ENCODE data around the gene PMM2.
"Not testable (repeated sequence)": the region's sequence is repeated elsewhere in the genome, so short reads cannot be mapped to it uniquely, and the experiment has no call there.

The PMM2 gene

DNA sequence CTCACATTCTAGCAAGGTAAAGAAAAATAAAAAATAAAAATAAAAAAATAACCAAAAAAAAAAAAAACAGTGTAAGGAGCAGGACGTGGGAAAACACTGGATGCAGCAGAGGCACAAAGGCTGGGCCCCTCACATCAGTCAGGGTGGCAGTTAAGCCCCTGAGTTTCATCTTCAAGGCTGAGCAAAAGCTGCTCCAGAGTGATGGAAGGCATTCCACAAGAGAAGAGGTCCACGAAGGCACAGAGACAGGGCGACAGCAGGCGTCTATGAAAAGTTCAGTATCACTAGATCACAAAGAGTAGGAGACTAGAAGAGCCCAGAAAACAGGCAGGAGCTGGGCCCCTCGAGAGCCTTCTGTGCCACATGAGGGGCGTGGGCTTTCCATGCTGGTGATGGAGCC is 12.2 kb upstream of the PMM2 start:
- DNase-seq: no peak

DNA sequence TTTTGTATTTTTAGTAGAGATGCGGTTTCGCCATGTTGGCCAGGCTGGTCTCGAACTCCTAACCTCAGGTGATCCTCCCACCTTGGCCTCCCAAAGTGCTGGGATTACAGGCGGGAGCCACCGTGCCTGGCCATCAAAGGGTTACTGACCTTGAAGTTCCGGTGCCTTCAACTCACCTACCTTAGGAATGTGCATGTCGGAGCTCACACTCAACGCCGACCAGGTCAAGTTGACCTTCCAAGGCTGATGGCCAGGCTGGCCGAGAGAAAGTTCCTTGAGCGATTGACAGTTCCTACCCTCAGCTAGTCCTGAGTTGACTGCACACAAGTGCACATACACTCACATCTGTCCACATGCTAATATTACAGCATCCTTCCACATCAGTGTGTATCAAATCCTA is 11.3 kb upstream of the PMM2 start:
- DNase-seq: not testable (repeated sequence)

DNA sequence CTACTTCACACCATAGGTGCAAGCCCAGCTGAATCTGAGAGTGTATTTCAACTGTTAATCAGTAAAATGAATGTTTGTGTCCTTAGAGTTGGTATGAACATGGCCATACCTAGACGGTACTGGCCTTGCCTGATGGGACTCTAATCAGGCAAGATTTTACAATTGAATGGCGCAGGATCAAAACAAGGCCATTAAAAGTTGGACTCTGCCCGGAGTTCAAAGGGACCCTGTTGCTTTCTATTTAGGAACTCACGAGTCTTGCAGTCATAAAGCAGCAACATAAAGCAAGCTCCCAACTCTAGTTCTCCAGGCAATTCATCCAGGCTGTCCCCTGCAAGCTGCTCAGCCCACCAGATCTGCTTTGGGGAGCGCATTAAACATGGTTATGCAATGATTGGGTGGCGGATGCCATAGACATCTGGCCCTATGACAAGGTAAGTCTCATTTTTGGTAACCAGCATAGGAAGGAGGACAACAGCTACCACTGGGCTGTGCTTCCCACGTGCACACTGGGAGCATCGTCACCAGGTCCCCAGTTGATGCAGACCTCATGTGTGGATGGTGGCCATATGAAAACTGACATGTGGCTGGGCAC is 9.0 kb upstream of the PMM2 start:
- DNase-seq: no peak

DNA sequence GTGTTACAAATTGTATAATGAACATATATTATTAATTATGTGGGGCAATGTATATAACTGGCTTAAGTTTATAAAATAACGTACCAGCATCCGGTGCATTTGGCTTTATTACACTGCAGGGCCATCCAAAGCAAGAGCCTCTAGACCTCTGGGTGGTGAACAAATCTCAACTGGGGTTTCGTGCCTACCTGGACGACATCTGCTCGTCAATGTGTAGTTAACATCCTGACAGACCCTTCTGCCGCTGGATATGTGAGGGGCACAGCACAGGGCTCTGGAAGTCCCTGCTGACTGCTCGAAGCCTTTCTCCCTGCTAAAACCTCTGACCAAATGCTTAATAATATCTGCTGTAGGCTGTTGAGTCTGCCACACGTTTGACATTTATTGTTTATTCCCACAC is 2.5 kb upstream of the PMM2 start:
- DNase-seq: no peak

DNA sequence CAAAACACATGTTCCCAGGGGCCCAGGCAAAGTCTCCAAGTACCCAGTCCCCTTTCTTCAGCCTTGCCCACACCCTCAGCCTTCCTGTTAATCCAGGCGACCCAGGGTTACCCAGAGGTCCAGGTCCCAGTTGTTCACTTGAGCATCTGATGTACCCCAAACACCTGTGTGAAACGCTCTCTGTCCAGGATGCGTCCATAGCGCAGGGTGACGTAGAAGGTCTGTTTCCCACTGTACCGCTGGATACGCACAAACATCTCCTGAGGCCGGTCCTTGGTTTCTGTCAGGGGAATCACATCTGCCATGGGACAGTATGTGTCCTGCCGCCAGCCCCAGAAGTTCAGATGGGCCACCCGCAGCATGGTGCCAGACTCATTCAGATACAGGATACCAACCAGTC is 1.8 kb upstream of the PMM2 start:
- no peak for DNase-seq

DNA sequence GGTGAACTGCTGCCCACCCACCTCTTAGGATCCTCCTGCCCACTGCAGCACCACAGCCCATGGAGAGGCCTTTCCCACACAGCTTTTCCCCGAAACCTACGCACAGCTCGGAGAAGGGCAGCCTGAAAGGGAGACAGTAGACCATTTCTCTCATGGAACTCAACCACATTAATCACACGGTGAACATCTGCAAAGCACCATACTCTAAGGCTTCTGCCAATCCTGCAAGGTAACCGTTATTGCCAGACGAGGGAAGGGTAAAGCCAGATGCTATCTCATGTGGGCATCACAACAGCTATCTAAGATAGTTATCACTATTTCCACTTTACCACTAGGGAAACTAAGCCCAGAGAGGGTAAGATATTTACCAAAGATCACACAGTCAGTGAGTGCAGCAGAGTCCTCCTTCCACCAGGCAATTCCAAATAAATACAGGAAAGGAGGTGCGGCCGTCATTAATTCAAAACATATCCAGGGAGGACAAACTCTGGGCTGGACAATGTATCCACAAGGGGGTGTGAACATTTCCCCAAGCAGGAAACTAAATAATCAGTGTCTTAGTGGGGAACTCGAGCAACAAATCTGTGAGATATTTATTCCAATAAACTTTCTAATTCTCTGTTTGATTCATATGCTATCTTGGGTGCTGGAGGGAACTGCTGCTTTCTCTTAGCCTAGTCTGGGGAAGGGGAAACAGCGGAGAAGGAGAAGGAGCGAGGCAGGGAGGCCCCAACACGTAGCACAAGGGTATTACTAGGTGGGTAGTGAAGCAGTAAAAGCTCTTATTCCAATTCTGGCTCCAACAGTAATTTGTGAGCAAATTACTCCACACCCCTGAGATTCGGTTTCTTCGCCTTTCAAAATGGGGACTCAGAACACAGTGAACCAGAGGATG is 923 bp upstream of the PMM2 start:
- DNase-seq: no peak

DNA sequence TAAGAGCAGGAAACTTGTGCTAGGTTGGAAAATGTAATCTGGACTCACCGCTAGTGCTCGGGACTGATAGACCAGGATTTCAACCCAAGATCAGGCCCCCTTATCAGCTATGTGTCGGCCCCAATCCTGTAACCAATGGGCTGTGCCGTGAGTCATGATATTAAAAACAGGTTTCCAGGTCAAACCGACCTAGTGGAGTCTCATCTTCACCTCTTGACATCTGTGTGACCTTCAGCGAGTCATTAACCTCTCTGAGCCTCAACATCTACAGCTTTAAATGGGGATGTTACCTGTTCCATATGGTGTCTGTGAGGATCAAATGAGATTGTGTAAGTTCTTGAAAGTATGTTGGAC is 512 bp downstream of the PMM2 start:
- DNase-seq: no peak

DNA sequence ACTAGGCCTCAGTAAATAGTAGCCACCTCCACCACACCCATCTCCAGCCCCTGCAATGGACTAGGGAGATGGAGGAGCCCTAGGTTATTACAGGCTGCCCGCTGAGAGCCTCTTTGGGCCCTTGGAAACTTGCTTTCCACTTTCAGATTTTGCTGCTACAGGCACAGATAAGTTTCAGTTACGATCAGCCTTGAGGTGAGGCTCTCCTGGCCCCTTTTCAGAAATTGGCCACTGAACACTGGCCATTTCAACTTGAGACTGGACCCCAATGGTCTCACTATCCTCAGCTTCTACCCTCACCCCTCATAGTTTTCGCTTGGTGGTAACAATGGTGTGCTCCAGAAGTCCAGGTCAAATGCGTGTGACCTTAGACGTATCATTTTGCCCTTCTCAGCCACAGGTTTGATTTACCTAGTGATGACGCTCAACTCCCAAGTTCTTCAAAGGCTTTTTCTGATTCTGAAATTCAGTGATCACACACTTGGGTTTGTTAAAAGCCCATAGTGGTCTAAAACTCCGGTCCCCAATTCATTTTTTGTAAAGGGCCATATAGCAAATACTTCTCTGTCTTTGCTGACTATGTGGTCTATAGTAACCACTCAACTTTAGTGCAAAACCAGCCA is 1.0 kb downstream of the PMM2 start:
- DNase-seq: no peak

DNA sequence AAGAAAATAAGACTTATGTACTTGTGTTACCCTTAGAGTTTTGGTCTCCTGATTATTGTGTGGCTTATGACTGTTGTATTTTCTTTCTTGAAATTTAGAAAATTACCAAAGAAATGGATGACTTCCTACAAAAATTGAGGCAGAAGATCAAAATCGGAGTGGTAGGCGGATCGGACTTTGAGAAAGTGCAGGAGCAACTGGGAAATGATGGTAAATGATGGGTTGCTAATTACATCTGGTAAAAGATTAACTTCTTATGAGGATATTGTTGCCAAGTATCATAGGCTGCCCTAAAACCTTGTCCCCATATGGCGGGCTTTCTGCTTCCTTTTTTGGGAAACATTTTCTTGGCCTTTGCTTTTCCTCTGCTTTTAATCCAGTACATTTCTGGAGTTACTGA is 4.1 kb downstream of the PMM2 start:
- no peak for DNase-seq

DNA sequence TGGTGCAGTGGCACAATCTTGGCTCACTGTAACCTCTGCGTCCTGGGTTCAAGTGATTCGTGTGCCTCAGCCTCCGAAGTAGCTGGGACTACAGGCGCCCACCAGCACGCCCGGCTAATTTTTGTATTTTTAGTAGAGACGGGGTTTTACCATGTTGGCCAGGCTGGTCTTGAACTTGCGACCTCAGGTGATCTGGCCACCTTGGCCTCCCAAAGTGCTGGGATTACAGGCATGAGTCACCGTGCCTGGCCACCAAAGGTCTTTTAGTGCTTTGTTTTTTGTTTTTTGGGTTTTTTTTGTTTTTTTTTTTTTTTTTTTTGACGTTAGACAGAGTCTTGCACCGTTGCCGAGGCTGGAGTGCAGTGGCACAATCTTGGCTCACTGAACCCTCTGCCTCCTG is 6.1 kb downstream of the PMM2 start:
- DNase-seq: not testable (repeated sequence)

DNA sequence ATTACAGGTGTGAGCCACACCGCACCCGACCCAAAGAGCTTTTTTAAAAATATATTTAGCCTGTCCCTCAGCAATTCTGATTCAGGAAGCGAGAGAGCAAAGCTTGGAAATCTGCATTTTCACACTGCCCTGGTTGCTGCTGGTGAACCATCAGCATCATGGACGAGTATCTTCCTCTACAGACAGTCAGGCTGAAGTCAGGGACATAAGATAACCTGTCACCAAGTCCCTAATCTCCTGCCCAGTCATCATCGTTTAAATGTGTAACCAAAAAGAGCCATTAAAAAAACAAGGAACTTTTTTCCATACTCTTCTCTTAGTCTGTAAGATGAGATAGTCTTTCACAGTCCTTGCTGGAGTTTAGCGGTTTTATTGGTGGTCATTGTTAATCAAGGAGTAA is 6.7 kb downstream of the PMM2 start:
- no peak for DNase-seq

DNA sequence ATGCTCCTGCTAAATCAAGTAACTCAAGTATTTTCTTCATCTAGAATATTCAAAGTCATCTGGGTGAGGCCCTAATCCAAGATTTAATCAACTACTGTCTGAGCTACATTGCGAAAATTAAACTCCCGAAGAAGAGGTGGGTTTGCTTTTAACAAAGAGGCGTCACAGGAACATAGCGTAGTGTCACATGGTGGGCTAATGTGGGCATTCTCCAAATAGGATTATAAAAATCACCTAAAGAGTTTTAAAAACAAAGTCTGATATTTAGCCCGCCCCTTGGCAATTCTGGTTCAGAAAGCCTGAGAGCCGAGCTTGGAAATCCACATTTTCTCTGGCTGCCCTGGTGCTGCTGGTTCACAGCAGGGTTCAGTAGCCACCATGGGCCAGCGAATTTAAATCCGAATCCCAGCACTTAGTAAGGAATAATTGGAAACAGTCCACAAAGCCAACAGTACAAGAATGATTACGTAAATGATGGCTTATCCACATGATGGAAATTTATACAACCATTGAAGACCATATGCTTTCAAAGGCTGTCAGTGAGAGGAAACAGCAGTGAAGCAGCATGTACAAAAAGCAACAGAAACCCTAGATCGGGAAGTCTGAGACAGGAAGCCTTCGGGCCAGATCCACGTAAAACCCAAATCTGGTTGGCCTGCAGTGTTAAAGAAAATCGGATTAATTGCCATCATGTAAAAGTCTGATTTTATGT is 8.8 kb downstream of the PMM2 start:
- no peak for DNase-seq

DNA sequence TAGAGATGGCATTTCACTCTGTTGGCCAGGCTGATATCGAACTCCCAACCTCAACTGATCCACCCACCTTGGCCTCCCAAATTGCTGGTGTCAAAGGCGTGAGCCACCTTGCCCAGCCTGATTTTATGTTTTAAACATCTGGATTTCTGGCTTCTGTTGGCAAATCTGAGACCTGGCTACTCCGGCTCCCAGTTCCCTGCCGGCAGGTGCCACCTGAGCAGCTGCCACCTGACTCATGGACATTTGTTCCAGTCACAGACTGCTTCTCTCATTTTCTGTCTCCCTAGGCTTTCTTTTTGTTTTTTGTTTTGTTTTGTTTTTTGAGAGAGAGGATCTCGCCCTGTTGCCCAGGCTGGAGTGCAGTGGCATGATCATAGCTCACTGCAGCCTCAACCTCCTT is 9.6 kb downstream of the PMM2 start:
- DNase-seq: no peak

DNA sequence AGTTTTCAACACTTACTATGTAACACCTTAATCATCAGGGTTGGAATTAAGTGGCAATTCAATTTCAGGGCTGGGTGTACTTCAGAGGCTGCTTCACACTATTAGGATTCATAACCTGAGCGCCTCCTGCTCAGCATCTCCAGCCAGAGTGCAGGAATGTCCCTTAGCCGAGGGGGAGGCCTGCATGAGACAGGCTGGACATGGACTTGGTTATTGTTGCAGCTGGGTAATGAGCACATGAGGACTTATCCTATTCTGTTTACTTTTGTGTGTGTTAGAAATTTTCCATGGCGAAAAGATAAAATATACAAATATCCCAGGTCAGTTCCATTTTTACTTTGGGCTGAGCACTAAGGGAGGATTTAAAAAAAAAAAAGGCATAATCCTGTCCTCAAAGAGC is 10.4 kb downstream of the PMM2 start:
- DNase-seq: no peak

DNA sequence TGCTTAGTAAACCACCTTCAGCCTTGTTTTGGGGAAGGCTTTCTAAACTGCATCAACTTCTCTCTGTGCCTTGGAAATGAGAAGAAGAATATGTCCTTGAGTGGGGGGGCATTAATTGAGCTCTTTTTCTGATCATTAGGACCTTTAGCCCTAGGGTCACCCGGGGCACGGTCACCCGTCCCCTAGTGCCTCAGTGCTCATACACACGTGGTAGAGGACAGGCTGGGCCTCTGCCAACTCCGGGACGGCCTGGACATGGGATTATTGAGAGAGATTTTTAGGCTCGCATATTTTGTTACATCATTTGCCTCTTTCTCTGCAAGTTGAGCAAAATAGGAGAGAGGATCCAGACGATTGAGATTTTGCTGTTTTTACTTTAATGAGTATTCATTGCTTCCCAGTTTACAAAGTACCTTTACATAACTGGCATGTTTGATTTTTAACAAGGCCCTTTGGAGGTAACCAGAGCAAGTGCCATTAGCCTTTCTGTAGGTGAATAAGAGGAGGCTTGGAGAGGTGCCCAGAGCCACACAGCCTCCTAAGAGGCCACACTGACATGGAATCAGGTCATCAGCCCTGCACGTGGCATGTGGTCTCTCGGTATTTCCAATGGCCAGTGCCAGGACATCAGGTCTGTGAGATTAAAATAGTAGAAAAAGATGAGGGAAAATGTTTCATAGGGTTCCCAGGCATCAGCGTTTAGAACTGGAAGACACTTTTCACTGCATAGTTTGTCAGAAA is 11.1 kb downstream of the PMM2 start:
- no peak for DNase-seq

DNA sequence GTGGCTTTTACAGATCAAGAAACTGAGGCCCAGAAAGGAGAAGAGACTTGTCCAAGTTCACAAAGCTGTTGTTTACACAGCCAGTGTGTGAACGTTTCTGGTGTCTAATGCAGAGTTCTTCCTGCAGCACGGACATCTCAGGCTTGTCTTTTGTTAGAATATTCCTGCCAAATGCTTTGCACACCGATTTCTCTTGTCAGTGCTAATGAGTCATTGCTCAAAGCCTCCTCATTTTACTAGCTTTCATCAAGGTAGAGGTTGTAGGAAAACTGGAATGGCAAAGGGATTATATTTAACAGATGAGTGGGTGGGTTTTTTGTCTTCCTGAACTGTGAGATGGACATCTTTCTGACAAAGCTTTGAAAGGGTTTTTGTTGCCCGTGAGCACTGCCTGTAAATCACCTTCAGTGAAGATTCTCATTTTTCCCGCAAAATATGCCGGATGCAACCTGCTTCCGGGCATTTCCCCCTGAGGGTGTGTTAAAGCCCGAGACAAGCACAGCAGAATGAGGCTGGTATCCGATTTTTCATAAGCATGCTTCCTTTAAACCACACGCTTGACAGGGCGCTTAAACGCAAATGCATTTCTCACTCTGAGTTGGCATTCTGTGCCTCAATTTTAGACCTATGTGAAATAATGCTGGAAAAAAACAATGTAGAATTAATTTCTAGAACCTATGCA is 14.7 kb downstream of the PMM2 start:
- DNase-seq: no peak

DNA sequence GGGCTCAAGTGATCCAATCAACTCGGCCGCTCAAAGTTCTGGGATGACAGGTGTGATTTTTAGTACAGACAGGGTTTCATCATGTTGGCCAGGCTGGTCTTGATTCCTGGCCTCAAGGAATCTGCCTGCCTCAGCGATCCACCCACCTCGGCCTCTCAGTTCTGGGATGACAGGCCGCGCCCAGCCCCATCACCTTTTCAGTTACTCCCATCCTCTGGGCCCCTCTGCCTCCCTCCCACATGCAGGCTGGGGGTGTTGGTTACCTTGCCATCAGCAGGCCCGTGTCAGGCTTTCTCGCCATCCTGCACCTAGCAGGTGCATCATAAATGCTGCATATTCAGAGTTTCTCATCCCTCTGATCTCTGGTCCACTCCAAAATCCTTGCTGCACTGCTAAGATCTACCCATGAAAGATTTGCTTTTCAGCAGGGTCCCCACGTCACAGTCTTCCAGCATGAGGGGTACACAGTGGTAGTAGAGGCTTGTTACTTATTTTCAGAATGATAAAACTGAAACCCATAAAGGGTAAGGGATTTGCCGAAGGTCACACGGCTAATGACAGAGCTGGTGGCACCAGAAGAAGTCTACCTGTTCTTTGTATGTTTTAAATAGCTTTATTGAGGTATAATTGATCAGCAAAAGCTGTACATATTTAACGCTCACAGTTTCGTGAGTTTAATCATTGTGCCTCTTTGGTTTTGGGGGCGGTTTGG is 16.6 kb downstream of the PMM2 start:
- DNase-seq: no peak

DNA sequence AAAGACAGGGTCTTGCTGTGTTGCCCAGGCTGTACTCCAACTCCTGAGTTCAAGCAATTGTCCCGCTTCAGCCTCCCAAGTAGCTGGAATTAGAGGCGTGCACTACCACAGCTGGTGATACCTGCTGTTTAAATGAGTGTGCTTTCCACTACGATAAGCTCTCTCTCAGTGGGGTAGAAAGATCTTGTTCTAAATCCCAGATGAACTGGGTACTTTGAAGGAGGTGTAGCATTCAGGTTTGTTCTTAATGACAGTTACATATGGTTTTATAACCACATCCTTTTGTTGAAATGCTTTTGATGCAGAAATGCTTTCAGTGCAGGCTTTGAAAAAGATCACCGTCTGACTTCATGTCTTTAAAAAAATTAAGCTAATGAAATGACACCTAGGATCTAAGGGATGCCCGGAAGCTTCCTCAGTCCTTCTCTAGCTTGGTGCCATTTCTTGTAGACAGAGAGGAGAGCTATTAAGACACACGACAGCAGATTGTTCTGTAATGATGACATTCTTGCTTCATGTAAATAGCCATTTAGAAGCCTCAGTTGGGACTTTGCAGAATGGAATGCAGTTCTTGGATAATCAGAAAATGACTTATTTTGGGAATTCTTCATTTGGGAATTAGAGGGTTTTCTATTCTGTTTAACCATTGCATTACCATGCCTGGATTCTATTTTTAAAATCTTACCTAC is 19.5 kb downstream of the PMM2 start:
- DNase-seq: no peak

DNA sequence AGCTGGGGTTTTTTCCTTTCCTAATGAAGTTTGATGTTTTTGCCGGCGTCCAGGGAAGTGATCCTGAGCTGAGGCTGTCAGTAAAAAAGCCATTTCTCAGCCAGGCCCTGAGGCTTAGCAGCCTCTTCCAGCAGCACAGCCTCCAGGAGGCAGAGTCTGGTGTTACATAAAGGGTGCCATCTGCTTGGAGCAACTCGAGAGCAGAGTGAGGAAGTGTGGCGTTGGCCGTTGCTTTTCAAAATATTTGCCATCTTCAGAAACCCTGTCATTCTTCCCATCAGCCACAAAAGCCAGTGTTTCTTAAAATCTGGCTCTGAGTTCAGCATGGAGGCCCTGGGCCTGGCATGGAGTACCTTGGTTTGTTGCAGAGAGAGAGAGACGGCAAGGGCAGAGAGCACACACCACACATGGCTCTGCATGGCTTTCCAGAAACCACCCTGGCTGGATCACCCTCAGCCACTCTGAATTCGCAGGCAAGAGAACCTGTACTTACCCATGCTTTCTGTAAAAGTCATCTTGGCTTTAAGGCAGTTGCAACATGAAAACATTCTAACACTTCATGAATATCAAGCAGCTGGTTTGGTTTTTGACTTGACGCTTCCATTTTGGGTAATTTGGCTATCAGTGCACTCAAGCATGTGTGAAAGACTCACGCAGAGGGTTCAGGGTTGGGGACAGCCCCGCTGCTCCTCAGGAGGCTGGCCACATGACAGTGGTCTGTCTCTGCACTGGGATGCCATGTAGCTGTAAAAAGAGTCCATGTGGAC is 21.0 kb downstream of the PMM2 start:
- no peak for DNase-seq

DNA sequence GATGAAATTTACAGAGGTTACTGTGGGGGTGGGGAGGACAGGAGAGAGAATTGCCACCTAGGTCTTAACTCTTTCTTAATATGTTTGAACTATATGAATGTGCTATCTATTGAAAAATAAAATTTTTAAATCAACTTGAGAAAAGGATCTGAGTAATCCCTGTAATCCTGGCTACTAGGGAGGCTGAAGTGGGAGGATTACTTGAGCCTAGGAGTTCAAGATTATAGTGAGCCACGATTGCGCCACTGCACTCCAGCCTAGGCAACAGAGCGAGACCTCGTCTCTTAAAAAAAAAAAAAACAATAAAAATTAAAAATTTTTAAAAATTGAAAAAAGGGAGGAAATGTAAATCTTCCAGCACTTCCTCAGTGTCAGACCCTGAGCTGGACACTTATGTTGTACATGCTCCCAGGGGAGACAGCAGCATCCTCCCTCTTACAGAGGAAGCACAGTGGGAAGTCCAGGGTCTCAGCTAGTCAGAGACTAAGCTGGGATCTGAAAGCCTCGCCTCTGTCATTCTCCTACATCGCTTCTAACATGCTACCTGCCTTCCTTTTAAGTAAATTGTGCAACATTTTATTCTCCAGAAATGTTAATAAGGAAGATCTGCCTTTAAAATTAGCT is 21.9 kb downstream of the PMM2 start:
- DNase-seq: no peak
